Measurements from ENCODE around the gene SORBS2.
"Not testable (repeated sequence)": the region's sequence is repeated elsewhere in the genome, so short reads cannot be mapped to it uniquely, and the experiment has no call there.

Gene SORBS2

GRCh38 chr4:185712350-185713024, 99.5 kb downstream of the SORBS2 start:
- DNase-seq (ENCODE audit: low read depth in 3 of 3), result no peak

- no peak for DNase-seq (ENCODE audit: low read depth in 3 of 3)
These were observed 100.3 kb downstream of the SORBS2 start for GRCh38 chr4:185711726-185712125.

DNA sequence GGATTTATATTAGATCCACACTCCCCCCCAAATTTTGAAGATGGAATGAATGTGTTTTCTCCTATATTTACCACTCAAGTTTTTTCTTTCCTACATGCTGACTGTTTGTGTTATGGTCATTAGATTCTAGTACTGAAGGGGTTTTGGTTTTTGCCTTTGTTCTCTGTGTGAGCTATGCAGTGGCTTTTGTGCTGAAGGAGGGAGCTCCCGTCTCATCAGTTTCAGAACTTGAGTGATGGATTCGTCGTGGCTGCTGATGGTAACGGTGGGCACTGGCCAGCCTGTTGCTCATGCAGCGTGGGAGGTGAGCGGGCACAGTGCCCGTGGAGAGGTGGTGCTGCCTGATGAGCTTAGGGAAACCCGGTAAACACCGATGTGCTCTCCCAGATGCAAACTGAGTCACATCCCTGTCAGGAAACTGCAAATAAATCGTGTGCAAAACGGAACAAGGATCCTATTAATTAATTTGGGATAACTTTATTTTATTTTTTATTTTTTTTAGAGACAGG, 101.5 kb downstream of the SORBS2 start:
- DNase-seq (ENCODE audit: low read depth in 3 of 3), result no peak

GRCh38 chr4:185709802-185710486, 102.0 kb downstream of the SORBS2 start:
- DNase-seq (ENCODE audit: low read depth in 3 of 3), result no peak

GRCh38 chr4:185708348-185708747, 103.6 kb downstream of the SORBS2 start:
- no peak for DNase-seq (ENCODE audit: low read depth in 3 of 3)

DNA sequence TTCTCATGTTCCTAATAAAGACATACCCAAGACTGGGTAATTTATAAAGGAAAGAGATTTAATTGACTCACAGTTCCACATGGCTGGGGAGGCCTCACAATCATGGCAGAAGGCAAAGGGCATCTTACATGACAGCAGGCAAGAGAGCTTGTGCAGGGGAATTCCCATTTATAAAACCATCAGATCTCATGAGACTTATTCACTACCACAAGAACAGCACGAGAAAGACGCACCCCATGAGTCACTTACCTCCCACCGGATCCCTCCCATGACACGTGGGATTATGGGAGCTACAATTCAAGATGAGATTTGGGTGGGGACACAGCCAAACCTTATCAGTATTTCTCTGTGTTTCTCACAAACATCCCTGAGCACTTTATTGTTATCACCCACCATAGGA, 104.4 kb downstream of the SORBS2 start:
- not testable (repeated sequence) for DNase-seq (ENCODE audit: low read depth in 3 of 3)

DNA sequence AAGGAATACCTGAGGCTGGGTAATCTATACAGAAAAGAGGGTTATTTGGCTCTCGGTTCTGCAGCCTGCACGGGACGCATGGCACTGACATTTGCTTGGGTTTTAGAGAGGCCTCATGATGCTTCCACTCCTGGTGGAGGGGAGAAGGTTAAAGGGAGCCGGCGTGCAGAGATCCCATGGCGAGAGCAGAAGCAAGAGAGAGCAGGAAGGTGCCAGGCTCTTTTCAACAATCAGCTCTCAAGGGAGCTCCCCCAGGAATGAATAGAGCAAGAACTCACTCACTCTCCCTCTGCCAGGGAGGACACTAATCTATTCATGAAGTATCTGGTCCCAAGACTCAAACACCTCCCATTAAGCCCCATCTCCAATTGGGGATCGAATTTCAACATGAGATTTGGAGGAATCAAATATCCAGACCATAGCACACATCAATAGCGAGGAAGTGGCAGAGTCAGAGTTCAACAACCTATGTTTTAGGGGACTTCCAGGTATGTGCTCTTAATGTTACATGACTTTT, 109.8 kb downstream of the SORBS2 start:
- no peak for DNase-seq (ENCODE audit: low read depth in 3 of 3)

GRCh38 chr4:185700630-185701029, 111.4 kb downstream of the SORBS2 start:
- no peak for DNase-seq (ENCODE audit: low read depth in 3 of 3)

- DNase-seq (ENCODE audit: low read depth in 3 of 3), result no peak
These were observed 111.9 kb downstream of the SORBS2 start for GRCh38 chr4:185700048-185700447.

- no peak for DNase-seq (ENCODE audit: low read depth in 3 of 3)
These were observed 114.5 kb downstream of the SORBS2 start for GRCh38 chr4:185697488-185697887.

DNA sequence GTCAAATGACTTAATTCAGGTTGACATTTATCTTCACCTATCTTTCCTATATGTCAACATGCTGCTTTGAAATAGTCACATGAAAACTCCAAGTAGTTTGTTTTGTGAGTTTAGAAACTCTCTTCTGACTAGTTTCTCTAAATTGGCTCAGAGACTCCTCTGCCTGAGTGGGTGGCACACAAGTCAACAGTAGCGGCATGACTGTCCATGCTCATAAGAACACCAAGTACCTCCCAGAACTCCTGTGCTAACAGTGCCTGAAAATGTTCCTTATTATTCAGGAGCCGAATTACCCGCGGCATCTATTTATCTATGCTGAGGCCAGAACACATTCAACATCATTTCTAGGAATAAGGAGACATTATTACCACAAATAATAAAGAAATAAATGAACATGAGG, 116.3 kb downstream of the SORBS2 start:
- DNase-seq (ENCODE audit: low read depth in 3 of 3), result no peak

DNA sequence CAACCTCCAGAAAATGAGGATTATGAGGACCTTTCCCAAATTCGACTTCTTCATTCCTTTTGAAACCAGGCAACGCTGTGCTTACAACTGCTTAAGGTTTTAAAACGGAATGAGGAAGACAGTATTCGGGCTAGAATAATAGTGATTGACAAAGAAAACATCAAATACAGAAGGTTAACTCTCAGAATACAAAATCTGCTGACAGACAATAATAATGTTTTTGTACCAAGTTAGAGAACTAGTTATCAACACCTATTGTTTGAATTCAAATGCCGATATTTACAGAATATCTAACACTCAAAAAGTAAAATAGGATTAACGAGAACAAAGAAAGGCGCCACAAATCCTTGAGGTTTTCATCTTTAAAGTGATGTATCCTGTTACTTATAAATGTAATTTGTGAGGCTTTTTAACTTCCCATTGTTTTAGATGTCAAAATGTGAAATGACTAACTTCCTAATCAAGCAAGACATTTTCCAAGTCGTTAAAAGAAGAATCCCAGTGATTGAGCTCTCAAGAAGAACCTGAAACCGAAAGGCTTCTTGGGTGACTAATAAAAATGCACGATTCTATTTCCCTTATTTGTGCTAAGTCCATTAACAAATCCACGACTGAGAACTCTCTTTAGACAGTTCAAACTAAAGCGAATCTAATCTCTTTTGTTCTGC, 118.3 kb downstream of the SORBS2 start:
- no peak for DNase-seq (ENCODE audit: low read depth in 3 of 3)

- no peak for DNase-seq (ENCODE audit: low read depth in 3 of 3)
These were observed 122.6 kb downstream of the SORBS2 start for GRCh38 chr4:185689407-185689806.

DNA sequence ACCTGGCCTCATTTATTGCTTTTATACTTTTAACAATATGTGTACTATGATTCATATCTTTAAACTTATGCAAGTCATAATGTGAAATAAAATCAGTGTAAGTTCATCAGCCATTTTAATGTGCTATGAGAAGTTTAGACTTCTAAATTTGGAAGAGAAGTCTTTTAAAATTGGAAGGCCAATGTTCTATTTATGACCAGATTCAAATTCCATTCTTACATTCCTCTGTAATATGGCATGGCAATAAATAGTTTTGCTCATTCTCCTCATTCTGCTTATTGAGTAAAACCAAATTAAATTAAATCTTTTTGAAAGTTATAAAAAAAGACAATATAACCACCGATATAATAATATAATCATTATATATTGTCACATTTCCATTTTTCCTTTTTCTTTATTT, 126.2 kb downstream of the SORBS2 start:
- DNase-seq (ENCODE audit: low read depth in 3 of 3), result no peak

DNA sequence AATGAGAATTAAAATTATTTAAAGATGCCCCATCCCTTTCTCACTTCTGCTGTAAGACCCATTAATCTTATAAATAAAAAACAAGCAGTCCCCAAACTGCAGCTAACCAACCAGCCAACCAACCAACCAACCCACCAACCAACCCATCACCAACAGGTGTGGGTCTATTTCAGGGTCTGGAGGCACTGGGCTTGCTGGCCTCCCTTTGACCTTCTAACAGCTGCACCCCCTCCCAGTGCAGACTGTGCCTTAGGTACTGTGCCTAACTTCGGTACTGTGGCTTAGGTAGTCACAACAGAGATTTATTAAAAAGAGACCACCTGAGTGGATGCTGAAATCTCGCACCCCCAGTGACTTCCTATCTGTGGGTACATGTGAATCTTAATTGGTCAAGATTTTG, 128.1 kb downstream of the SORBS2 start:
- no peak for DNase-seq (ENCODE audit: low read depth in 3 of 3)

- DNase-seq (ENCODE audit: low read depth in 3 of 3), result no peak
These were observed 128.8 kb downstream of the SORBS2 start for GRCh38 chr4:185683222-185683621.

DNA sequence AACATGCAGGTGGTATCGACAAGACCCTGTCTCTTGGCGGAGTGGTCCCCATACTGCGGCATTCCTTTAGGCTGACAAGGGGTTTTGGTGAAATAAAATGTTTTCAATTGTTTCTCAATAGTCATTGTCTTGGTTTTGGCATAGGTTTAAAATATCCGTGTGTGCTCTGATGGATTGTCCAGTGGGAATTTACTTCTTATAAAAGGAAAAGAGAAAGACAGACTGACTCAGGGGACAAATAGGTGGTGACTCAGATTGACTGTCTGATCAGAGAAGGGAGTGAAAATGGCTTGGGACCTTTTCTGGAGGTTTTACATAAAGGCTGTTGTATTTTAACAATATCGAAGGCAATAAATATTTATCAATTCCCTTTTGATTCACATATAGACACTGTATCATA, 129.8 kb downstream of the SORBS2 start:
- no peak for DNase-seq (ENCODE audit: low read depth in 3 of 3)

DNA sequence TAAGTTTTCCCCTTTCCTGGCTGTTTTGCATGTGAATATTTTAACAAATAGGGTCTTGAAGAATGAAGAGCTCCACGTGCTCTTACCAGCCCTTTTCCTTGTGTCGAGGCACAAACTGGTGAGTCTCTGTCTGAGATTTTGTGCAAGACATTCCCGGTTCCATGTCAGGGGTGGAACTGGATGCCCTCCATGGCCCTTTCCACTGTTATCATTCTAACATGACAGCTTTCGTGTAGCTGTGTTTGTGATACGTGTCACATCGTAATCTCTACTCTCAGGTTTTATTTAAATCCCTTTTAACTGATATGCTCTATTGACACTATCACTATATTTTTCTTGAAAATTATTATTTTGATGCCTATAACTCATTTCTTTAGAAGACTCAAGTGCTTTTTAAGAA, 130.4 kb downstream of the SORBS2 start:
- no peak for DNase-seq (ENCODE audit: low read depth in 3 of 3)

- DNase-seq (ENCODE audit: low read depth in 3 of 3), result no peak
These were observed 131.4 kb downstream of the SORBS2 start for GRCh38 chr4:185680617-185681016.

DNA sequence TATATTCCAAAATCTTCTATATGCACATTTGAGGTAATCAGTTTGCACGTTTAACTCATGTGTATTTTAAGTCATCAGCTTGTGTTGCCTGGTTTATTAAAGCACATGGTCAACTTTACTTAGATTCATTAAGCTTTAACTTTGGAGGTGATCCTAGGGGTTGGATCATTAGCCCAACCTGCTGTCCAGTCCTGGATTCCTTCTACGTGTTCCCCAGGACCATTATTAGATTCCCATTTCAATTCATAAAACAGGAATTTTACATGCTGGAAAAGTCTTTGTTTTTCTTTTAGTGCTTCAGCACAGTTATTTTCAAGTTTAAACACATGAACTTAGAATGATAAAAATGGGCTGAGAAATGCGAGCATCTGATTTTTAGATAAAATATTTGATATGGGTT, 132.5 kb downstream of the SORBS2 start:
- no peak for DNase-seq (ENCODE audit: low read depth in 3 of 3)

GRCh38 chr4:185677637-185678314, 134.2 kb downstream of the SORBS2 start:
- no peak for DNase-seq (ENCODE audit: low read depth in 3 of 3)

- DNase-seq (ENCODE audit: low read depth in 3 of 3), result no peak
These were observed 139.4 kb downstream of the SORBS2 start for GRCh38 chr4:185672618-185673017.
